Neutrophil (primary cell): Measurements from ENCODE around the gene STXBP5.

Experiments used
- H3K27ac ChIP-seq: fragments of 200-600 bp; sonication (generic); 2 replicates; pipeline ENCODE4 v1.5.1; 2016; ENCODE audit warnings: mild to moderate bottlenecking, moderate library complexity
- H3K27me3 ChIP-seq: fragments of 200-600 bp; sonication (generic); 2 replicates; pipeline ENCODE4 v1.6.0; 2016; ENCODE audit warnings: mild to moderate bottlenecking
- H3K36me3 ChIP-seq: fragments of 200-600 bp; sonication (generic); 2 replicates; pipeline ENCODE4 v1.5.1; 2017
- H3K4me1 ChIP-seq, 2 experiments: fragments of 200-600 bp in 1 of 2; sonication (generic) in 1 of 2; 1 replicate in 1 of 2; 2 replicates in 1 of 2; pipeline versions ENCODE4 v1.5.1 to v1.6.1; 2013 to 2016; ENCODE audit warnings: low read depth in 1 of 2, low read length in 1 of 2, mild to moderate bottlenecking in 1 of 2, moderate library complexity in 1 of 2; ENCODE audit not compliant: control insufficient read depth in 1 of 2, insufficient read depth in 1 of 2
- H3K4me3 ChIP-seq, 2 experiments: fragments of 200-600 bp in 1 of 2; sonication (generic) in 1 of 2; 1 replicate in 1 of 2; 2 replicates in 1 of 2; pipeline ENCODE4 v1.5.1; 2013 to 2016; ENCODE audit warnings: low read depth in 1 of 2, low read length in 1 of 2, mild to moderate bottlenecking in 1 of 2, moderate library complexity in 1 of 2
- H3K9me3 ChIP-seq: fragments of 200-600 bp; sonication (generic); 2 replicates; pipeline ENCODE4 v1.5.1; 2016
- CTCF ChIP-seq: fragments of 200-600 bp; sonication (generic); IDR thresholded peaks from 2 replicates; pipeline ENCODE4 v1.5.1; 2016; ENCODE audit warnings: antibody characterized with exemption

STXBP5 gene

DNA sequence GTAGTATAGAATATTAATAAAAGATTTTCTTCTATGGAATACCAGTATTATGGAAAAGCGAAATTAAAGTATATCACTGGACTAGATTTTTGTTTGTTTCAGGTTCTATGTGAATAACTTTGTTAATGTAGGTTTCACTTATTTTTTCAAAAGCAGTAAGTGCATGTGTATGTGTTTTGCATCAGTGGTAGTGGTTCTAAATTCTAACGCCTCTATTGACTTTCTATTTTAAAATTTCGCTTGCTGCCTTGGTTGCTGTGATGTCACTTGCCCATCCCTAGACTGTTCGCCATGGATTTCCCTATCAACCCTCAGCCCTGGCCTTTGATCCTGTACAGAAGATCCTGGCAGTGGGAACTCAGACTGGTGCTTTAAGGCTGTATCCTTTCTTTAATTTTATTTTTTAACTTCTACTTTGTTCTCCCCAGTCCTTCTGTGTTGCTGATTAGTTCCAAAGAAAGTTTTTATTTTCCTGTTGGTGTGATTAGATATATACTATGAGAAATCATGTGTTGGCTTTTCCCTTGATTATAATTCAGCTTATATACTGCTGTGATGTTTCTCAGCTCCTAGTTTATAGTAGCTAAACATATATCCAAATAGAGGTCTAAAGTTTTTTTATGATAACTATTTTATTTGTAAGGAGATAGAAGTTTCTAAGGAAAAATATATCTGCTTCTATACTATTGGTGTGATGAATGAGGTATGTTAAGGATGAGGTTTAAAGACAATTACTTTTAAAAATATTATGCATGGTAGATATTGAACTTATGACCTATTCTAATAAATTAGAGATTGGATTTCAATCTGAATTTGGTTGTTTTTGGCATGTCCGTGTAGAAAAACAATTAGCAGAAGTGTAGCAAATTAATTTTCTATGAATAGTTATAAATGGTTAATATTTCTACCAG lies 1.7 kb downstream of the STXBP5 start:
- H3K27ac ChIP-seq, result peak overlapping the region; percentile 97
- H3K36me3 ChIP-seq, result peaks cover 3% of the 10 kb centered on the region
- peaks cover 63 to 65% of the 10 kb centered on the region in 2 experiments for H3K4me1 ChIP-seq
- no peak for TF ChIP-seq CTCF
- H3K27me3 ChIP-seq, result no peaks in the 10 kb centered on the region
- no peaks in the 10 kb centered on the region for H3K9me3 ChIP-seq
- peak overlapping the region; percentile 92 to 94 for H3K4me3 ChIP-seq

GRCh38 chr6:147207351-147207750 lies 3.1 kb downstream of the STXBP5 start:
- H3K9me3 ChIP-seq, result no peaks in the 10 kb centered on the region
- peak overlapping the region; percentile 97 for H3K27ac ChIP-seq
- H3K36me3 ChIP-seq, result peaks cover 7% of the 10 kb centered on the region
- peaks cover 51 to 53% of the 10 kb centered on the region in 2 experiments for H3K4me1 ChIP-seq
- no peaks in the 10 kb centered on the region for H3K27me3 ChIP-seq
- no peak for TF ChIP-seq CTCF
- H3K4me3 ChIP-seq, result peak overlapping the region in 1 of 2 experiments; percentile 92

DNA sequence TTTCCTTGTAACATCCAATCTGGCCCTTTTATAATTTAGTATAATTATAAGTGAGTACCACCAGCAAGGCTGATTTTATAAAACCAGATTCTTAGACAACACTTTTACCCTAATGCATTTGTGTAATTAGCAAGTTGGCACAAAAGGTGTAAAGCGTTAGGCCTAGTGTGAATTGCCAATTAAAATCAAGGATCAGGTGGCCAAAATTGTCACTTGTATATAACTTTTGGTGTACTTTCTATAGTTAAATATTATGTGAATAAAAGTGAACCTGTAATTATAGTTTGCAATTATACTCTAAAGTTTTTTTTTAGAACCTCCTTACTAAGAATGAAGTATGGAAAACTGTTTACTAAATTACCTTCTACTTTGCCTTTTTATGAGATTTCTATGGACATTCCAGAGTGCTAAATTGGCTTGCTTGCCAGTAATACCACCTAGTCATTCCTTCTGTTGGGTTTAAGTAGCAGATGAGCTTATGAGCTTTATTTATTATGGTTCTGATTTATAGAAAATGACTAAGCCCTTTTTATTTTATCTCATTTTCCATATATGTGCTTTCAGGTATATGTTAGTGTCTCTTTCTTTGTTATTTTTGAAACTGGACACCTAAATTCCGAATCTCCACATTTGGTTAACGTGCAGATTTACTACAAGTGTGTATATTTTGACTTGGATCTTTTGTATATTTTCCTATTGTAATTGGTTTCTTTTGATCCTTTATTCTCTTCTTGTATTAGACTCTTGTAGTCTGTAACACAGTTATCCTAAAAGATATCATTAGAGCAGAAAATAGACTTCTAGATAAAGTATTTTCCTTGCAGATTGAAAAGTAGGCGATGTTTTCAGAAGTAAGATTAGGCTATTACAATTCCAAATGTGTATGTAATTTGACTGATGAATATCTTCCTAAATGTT lies 3.9 kb downstream of the STXBP5 start:
- Histone ChIP-seq H3K4me1 (peaks cover 50 to 51% of the 10 kb centered on the region in 2 experiments), H3K27ac (peak overlapping the region; percentile 97), H3K4me3 (no peak overlapping the region), H3K36me3 (peaks cover 10% of the 10 kb centered on the region), H3K9me3 (no peaks in the 10 kb centered on the region), H3K27me3 (no peaks in the 10 kb centered on the region)
- no peak for TF ChIP-seq CTCF

DNA sequence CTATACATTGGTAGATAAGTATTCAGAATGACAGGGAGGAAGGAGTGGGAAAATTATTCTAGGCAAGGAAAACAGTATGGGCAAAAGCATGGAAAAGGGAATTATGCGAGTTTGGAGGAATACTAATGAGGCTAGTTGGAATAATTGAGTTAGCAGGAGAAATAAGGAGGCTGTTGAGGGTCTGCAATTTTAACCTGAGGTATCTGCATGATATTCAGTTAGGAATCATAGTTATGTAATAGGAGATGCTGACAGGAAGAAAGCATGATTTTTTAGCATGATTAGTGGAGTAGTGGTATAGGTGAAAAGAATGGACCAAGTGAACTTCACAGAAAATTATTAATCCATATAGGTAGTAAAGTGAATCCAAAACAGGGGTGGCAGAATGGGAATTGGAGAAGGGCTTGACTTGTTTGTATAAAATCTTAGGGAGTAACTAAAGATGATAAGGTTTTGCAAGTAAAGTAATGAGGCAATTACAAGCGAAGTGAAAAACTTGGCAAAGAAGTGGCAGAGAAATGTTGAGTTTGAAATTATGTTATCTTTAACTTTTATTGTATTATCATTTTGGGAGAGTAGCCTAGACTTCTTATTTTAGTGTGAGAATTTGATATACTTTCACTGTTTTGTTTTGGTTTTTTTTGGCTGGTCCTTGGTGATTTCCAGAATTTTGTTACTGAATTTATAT lies 5.7 kb downstream of the STXBP5 start:
- peak overlapping the region; percentile 13 for H3K27ac ChIP-seq
- no peak for TF ChIP-seq CTCF
- H3K27me3 ChIP-seq, result no peaks in the 10 kb centered on the region

GRCh38 chr6:147211349-147211748 lies 7.1 kb downstream of the STXBP5 start:
- Histone ChIP-seq H3K4me1 (peaks cover 29 to 40% of the 10 kb centered on the region in 2 experiments), H3K9me3 (no peaks in the 10 kb centered on the region), H3K4me3 (no peak overlapping the region), H3K27ac (peak overlapping the region; percentile 55), H3K36me3 (peaks cover 28% of the 10 kb centered on the region), H3K27me3 (no peaks in the 10 kb centered on the region)
- TF ChIP-seq CTCF, result no peak

More for the DNA sequence above, 5.7 kb downstream of the STXBP5 start:
- H3K4me3 ChIP-seq, result no peak overlapping the region
- peaks cover 43 to 51% of the 10 kb centered on the region in 2 experiments for H3K4me1 ChIP-seq
- H3K9me3 ChIP-seq, result no peaks in the 10 kb centered on the region
- peaks cover 21% of the 10 kb centered on the region for H3K36me3 ChIP-seq
